ENCODE results near the gene PEX10.
"Not testable (repeated sequence)": the region's sequence is repeated elsewhere in the genome, so short reads cannot be mapped to it uniquely, and the experiment has no call there.

Gene PEX10

GRCh38 chr1:2445162-2445822 is 32.9 kb upstream of the PEX10 start:
- no peak for DNase-seq (ENCODE audit: low read depth)
- no peak overlapping the region for H3K4me3 ChIP-seq (ENCODE audit: low read depth, low read length)
- TF ChIP-seq, protein P1, sequence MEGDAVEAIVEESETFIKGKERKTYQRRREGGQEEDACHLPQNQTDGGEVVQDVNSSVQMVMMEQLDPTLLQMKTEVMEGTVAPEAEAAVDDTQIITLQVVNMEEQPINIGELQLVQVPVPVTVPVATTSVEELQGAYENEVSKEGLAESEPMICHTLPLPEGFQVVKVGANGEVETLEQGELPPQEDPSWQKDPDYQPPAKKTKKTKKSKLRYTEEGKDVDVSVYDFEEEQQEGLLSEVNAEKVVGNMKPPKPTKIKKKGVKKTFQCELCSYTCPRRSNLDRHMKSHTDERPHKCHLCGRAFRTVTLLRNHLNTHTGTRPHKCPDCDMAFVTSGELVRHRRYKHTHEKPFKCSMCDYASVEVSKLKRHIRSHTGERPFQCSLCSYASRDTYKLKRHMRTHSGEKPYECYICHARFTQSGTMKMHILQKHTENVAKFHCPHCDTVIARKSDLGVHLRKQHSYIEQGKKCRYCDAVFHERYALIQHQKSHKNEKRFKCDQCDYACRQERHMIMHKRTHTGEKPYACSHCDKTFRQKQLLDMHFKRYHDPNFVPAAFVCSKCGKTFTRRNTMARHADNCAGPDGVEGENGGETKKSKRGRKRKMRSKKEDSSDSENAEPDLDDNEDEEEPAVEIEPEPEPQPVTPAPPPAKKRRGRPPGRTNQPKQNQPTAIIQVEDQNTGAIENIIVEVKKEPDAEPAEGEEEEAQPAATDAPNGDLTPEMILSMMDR (IDR thresholded peaks at IDR 0.05; ENCODE audit: low read depth, low read length): no peak
- no peak for TF ChIP-seq POLR2A (IDR thresholded peaks at IDR 0.05; ENCODE audit: extremely low read depth, insufficient read length)
- TF ChIP-seq MYC (IDR thresholded peaks at IDR 0.05; ENCODE audit: low read depth, low read length): no peak
- no peak for TF ChIP-seq MAX (IDR thresholded peaks at IDR 0.05; ENCODE audit: low read depth, low read length)

DNA sequence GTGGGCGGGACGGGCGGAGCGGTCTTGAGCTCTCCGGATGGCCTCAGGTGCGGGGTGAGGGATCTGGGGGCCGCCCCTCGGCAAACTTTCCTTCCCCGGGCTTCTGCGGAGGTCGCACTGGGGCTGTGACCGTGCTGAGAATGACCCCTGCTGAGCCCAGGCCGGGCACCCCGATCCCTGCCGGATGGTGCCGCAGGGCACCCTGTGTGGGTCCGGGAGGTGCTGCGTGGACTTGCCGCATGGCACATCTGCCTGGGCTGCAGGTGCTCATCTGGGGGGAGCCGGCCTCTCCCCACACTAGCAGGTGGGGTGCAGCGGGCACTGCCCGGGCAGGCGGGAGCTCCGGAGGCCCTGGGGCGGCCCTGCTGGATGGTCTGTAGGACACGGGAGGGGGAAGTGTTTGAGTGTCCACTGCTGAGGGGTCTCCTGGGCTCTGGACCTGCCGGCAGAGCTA is 31.8 kb upstream of the PEX10 start:
- no peak for DNase-seq (ENCODE audit: low read depth)
- TF ChIP-seq MYC (IDR thresholded peaks at IDR 0.05; ENCODE audit: low read depth, low read length) (no peak), POLR2A (IDR thresholded peaks at IDR 0.05; ENCODE audit: extremely low read depth, insufficient read length) (no peak), MAX (IDR thresholded peaks at IDR 0.05; ENCODE audit: low read depth, low read length) (no peak)
- TF ChIP-seq, protein P1 (IDR thresholded peaks at IDR 0.05; ENCODE audit: low read depth, low read length): no peak

DNA sequence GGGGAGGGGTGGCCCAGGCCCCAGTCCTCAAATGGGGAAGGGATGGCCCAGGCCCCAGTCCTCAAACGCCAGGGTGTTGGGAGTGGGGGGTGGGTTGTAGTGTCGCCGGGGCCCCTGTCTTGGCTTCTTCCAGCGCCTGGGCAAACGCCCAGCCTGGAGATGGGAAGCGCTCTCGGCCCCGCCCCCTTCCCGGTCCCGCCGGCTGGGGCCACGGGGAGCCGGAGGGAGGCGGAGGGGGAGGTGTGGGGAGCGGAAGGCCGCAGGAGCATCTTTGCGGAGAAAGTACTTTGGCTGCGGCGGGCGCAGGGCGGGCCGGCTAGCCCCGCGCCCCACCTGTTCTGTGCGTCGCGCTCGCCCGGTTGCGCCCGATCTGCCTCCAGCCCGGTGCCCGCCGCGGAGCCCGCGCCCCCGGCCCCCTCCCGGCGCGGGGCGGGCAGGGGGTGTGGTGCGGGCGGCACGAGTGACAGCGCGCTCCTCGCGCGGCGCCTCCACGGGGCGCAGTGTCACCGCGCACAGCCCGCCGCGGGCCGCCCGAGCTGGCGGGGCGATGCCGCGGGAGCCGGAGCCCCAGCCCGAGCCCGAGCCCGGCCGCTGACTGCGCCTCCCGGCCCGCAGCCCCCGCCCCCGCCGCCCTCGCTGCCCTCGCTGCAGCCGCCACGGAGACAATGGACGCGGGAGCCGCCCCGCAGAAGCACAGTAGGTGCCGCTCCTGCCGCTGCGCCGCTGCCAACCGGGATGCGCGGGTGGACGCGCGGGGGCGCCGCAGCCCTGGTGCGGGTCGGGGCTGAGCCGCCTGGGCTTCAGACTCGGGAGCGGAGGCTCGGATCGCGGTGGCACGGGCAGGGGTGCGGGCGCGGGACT is 31.1 kb upstream of the PEX10 start:
- H3K4me3 ChIP-seq (ENCODE audit: low read depth, low read length): no peak overlapping the region
- DNase-seq (ENCODE audit: low read depth): no peak
- TF ChIP-seq, protein P1 (IDR thresholded peaks at IDR 0.05; ENCODE audit: low read depth, low read length): no peak
- TF ChIP-seq MYC (IDR thresholded peaks at IDR 0.05; ENCODE audit: low read depth, low read length): no peak
- no peak for TF ChIP-seq MAX (IDR thresholded peaks at IDR 0.05; ENCODE audit: low read depth, low read length)
- TF ChIP-seq POLR2A (IDR thresholded peaks at IDR 0.05; ENCODE audit: extremely low read depth, insufficient read length): no peak

More for the DNA sequence above, 31.8 kb upstream of the PEX10 start:
- no peak overlapping the region for H3K4me3 ChIP-seq (ENCODE audit: low read depth, low read length)

DNA sequence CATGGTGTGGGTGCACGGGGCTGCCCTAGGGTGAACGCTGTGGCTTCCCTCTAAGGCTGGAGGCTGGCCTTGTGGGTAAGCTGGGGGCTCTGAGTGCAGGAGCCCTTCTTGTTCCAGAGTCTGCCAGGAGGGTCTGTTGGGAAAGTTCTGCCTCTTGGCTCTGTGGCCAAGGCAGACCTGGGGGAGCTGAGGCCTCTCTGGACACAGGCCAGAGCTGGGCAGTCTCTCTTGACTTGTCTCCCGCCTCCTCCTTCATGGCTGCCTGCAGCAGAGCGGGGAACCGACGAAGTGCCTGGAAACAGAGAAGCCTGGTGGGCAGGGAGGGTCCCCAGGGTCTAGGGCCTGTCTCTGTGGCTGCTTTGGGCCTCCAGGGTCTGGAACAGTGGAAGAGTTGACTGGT is 30.3 kb upstream of the PEX10 start:
- TF ChIP-seq, protein P1 (IDR thresholded peaks at IDR 0.05; ENCODE audit: low read depth, low read length): no peak
- DNase-seq (ENCODE audit: low read depth): no peak
- no peak overlapping the region for H3K4me3 ChIP-seq (ENCODE audit: low read depth, low read length)

DNA sequence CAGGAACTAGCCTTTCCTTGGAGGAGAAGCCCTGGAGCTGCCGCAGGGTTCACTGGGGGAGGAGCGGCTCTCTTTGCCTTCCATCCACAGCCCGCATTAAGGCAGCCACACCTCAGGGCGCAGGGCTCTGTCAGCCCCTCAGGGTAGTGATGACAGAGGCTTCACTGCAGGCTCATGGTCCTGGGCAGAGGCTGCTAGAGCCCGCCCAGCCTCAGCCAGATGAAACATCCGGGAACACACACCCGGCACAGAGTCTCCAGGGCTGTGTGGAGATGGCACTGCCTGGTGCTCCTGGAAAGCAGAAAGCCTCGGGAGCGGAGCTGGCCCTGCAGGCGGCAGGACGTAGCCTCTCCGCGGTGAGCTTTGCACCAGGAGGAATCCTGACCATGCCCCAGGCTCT is 29.4 kb upstream of the PEX10 start:
- H3K4me3 ChIP-seq (ENCODE audit: low read depth, low read length): no peak overlapping the region
- no peak for DNase-seq (ENCODE audit: low read depth)
- TF ChIP-seq POLR2A (IDR thresholded peaks at IDR 0.05; ENCODE audit: extremely low read depth, insufficient read length) (no peak), MYC (IDR thresholded peaks at IDR 0.05; ENCODE audit: low read depth, low read length) (no peak), MAX (IDR thresholded peaks at IDR 0.05; ENCODE audit: low read depth, low read length) (no peak)
- TF ChIP-seq, protein P1 (IDR thresholded peaks at IDR 0.05; ENCODE audit: low read depth, low read length): no peak

- not testable (repeated sequence) for H3K4me3 ChIP-seq (ENCODE audit: low read depth, low read length); DNase-seq (ENCODE audit: low read depth)
Measured at GRCh38 chr1:2440346-2440745, 28.0 kb upstream of the PEX10 start.
